Measurements from ENCODE around the gene GSG1. TPM values are rescaled to one million over a fixed set of nuclear protein-coding genes. Genes with fewer than 3 reads are reported as not detected.

Gene GSG1
- polyA plus RNA-seq, 3 donors, result 0.43 to 0.92 (median 0.58) TPM

- no peak for DNase-seq (ENCODE audit: extremely low read depth in 1 of 11, low read depth in 9 of 11, low spot score in 4 of 11)
Observed at GRCh38 chr12:13124656-13125505, 21.4 kb upstream of the GSG1 start.

GRCh38 chr12:13121568-13121967, 18.1 kb upstream of the GSG1 start:
- DNase-seq (ENCODE audit: extremely low read depth in 1 of 11, low read depth in 9 of 11, low spot score in 4 of 11), result no peak

GRCh38 chr12:13120413-13120812, 16.9 kb upstream of the GSG1 start:
- no peak for DNase-seq (ENCODE audit: extremely low read depth in 1 of 11, low read depth in 9 of 11, low spot score in 4 of 11)

- DNase-seq (ENCODE audit: extremely low read depth in 1 of 11, low read depth in 9 of 11, low spot score in 4 of 11), result no peak
Observed at GRCh38 chr12:13119826-13120225, 16.4 kb upstream of the GSG1 start.

- no peak for DNase-seq (ENCODE audit: extremely low read depth in 1 of 11, low read depth in 9 of 11, low spot score in 4 of 11)
Observed at GRCh38 chr12:13117029-13117428, 13.6 kb upstream of the GSG1 start.

GRCh38 chr12:13116259-13116658, 12.8 kb upstream of the GSG1 start:
- DNase-seq (ENCODE audit: extremely low read depth in 1 of 11, low read depth in 9 of 11, low spot score in 4 of 11), result no peak

GRCh38 chr12:13114251-13115052, 11.0 kb upstream of the GSG1 start:
- peak in 2 of 11 donors; percentile 69 to 73 for DNase-seq (ENCODE audit: extremely low read depth in 1 of 11, low read depth in 9 of 11, low spot score in 4 of 11)

- DNase-seq (ENCODE audit: extremely low read depth in 1 of 11, low read depth in 9 of 11, low spot score in 4 of 11), result no peak
Observed at GRCh38 chr12:13112968-13113367, 9.5 kb upstream of the GSG1 start.

- DNase-seq (ENCODE audit: extremely low read depth in 1 of 11, low read depth in 9 of 11, low spot score in 4 of 11), result no peak
Observed at GRCh38 chr12:13106666-13107065, 3.2 kb upstream of the GSG1 start.

GRCh38 chr12:13105781-13106180, 2.3 kb upstream of the GSG1 start:
- DNase-seq (ENCODE audit: extremely low read depth in 1 of 11, low read depth in 9 of 11, low spot score in 4 of 11), result no peak

GRCh38 chr12:13104409-13104808, 942 bp upstream of the GSG1 start:
- DNase-seq (ENCODE audit: extremely low read depth in 1 of 11, low read depth in 9 of 11, low spot score in 4 of 11), result no peak

- peak in 1 of 11 donors; percentile 15 for DNase-seq (ENCODE audit: extremely low read depth in 1 of 11, low read depth in 9 of 11, low spot score in 4 of 11)
Observed at GRCh38 chr12:13102461-13103195, 839 bp downstream of the GSG1 start.

- no peak for DNase-seq (ENCODE audit: extremely low read depth in 1 of 11, low read depth in 9 of 11, low spot score in 4 of 11)
Observed at GRCh38 chr12:13101821-13102375, 1.6 kb downstream of the GSG1 start.

GRCh38 chr12:13100882-13101769, 2.3 kb downstream of the GSG1 start:
- DNase-seq (ENCODE audit: extremely low read depth in 1 of 11, low read depth in 9 of 11, low spot score in 4 of 11), result peak; percentile 75 to 92 (median 88)

GRCh38 chr12:13100605-13100881, 2.9 kb downstream of the GSG1 start:
- DNase-seq (ENCODE audit: extremely low read depth in 1 of 11, low read depth in 9 of 11, low spot score in 4 of 11), result peak in 1 of 11 donors; percentile 11

GRCh38 chr12:13099844-13100604, 3.4 kb downstream of the GSG1 start:
- peak in 1 of 11 donors; percentile 14 for DNase-seq (ENCODE audit: extremely low read depth in 1 of 11, low read depth in 9 of 11, low spot score in 4 of 11)

GRCh38 chr12:13099066-13099843, 4.2 kb downstream of the GSG1 start:
- DNase-seq (ENCODE audit: extremely low read depth in 1 of 11, low read depth in 9 of 11, low spot score in 4 of 11), result peak in 1 of 11 donors; percentile 25
